Left cardiac atrium (tissue), 4 donors: ENCODE data around the gene STOML2. TPM values are rescaled to one million over a fixed set of nuclear protein-coding genes. Genes with fewer than 3 reads are reported as not detected.

Experiments used
- ATAC-seq, 2 donors: fragments of 200-7000 bp; cut with Tn5 transposase; one replicate each; pipeline ENCODE4 v1.9.1; 2020; ENCODE audit warnings: mild to moderate bottlenecking in 2 of 2, moderate library complexity in 2 of 2
- DNase-seq: peaks from one replicate; pipeline ENCODE4 v3.0.0-alpha.2; 2020
- intact Hi-C, 2 donors: fragments of 100-400 bp; cut with DNase I; formaldehyde crosslinking; loops; one replicate each; pipeline versions ENCODE4 v1.14.1 to v1.15.1; 2022 to 2023
- total RNA-seq, 2 donors: library from RNA; stranded (reverse); fragmentation: NEBNext Ultra II Directional; extraction: Animal tissue kit (Norgen Biotek cat#: 25700); gene quantifications; one replicate each; pipeline ENCODE4 v1.2.1, GENCODE V29; 2021
- donor health status: DM: no; HTN: yes; CAD: no.
- donor health status: DM: no; HTN: yes; CAD: no; lungs with severe emphysema.
- donor health status: DM: yes; HTN: yes; CAD: no.
- donor health status: Dilated cardiomyopathy.

The STOML2 gene
- total RNA-seq, 2 donors from 2014 or later: 95.7 to 97.4 TPM

- intact Hi-C loops: loop anchor here in 1 of 2 donors (10.0 kb wide), 1 partner anchor 494 kb away; the partner anchor contains the start of gene TESK1
- DNase-seq (peak; percentile 49), ATAC-seq (peak in 1 of 2 donors; percentile 31)
These were observed 7.4 kb upstream of the STOML2 start for GRCh38 chr9:35110327-35110761.

DNA sequence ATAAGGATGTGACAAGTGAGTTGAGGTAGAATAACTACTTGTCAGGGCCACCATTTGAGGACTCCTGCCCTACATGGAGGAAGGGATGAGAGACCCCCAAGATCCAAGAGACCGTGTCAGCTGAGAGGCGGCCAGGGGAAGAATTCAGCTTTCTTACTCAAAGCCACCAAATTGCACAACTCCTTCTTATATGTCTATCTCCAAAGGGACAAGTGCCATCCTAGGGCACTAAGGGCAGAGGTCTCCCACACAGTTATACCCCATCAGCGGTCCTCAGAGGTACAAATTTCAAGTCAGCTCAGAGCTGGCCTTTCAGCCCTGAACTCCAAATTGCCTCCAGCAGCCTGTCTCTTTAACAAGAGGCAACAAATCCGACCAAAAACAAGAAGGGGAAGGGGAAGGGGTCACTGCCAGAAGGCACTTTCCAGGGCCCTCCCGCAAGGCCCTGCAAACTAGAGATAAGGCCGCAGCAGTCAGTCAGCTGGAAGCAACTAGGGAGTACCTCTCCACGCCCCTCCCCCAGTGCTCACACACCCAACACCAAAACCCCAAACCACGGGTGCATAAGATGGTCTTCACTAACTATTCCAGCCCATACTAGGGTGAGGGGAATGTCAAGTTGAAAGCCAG, 6.1 kb upstream of the STOML2 start:
- ATAC-seq (no peak), DNase-seq (no peak)
- intact Hi-C loops: no loop called here

DNA sequence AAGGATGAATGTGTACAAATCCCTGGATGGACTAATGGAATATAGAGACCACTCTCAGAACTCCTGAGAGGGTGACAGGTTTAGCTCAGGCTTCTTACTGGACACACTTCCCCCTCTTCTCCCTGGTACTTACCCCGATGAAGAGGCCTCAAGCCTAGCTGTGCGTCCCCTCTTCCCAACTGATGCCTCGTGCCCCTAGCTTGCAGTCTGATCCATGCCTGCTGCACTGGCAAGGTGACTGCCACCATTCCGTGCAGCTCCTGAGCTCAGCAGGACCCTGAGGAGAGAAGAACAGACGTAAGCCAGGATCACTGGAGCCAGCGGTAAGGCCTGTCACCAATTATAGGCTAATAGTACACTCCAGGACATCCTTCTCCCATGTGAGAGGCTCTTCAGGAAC, 5.5 kb upstream of the STOML2 start:
- ATAC-seq (no peak), DNase-seq (no peak)
- intact Hi-C loops: no loop called here

DNA sequence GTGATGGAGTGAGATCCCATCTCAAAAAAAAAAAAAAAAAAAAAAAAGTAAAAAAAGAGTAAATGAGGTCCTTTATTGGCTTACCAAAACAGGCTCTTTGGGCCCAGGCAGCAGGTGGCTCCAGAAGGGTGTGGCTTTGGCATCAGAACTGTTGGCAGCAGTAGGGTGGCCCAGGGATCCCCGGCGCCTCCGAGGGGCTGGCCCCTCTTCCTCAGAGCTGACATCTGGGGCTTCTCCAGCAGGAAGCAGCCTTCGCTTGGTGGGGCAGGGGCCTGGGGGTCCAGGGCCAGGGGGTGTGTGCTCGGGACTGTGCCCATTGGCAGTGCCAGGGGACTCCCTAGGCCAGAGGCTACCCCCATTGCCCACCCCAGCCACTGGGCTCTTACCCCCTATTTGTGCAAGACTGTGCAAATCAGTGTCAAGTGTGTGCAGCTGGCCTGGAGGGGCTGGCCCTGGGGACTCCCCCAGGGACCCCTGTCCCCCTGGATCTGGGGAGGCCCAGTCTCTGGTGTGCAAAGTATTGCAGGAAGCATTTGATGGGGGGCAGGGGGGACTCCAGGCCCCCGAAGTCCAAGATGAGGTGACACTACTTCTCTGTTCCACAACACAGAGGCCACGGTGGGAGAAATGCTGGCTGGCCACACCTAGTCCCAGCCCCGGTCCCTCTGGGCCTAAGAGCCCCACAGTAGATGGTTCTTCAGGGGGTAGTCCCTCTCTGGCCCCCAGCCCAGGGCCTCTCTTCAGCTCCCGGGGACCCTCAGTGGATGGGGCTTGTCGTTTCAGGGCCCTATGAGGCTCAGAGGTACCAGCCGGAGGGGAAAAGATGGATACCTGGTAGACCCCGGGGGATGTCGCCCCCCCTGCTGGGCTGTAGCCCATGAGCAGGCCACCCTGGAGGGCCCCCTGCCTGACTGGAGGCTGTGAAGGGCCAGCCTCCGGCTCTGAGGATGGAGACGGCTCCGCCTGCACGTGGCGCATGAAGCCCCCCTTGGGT, 4.7 kb upstream of the STOML2 start:
- intact Hi-C loops: no loop called here
- DNase-seq: no peak
- ATAC-seq: no peak

DNA sequence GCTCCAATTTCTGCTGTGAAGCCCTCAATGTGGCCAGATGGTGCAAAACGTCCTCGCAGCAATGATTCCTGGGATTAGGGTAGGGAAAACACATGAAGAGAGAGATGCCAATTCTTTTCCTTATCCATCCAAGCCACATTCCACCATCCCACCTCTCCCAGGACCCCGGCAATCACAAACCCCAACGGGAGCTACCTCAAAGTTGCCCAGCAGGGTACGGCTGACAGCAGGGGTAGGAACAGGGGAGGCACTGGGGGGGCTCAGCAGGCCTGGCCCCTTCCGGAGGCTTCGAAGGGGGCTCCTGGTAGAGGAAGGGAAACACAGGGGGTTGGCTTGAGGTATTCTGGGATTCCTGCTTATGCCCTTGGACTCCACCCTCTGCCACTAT, 3.4 kb upstream of the STOML2 start:
- intact Hi-C loops: no loop called here
- ATAC-seq (no peak), DNase-seq (no peak)

DNA sequence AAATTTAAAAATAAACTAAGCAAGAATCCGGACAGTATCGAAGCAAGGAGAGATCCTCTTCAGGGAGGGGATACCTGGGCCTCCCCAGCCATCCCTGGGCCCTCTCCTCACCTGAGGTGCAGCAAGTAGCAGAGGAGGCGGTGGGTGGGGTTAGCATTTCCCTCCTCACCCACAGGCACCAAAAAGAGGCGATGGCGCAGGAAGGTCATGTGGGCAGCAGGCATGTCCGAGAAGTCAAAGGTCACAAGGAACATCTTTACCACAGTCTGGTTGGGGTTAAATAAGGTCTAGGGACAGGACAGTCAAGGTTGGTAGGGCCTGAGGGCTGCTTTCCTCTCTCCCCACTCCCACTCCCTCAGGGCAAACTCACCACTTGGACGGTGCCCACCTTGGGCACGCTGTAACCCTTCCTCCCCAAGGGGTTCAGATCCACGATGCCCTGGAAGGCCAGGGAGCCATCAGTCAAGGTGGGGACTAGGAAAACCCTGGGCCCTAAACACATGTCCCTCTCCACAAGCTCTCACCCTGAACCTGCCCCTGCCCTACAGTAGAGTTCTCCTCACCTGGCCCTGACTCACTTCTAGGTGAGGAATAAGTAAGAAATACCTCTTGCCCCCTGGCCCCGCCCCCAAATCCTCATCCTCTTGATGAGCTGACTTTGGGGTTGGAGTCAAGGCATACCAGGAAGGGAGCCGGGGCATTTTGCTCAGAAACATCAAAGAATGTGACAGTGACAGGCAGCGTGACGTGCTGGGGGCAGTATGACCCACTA, 2.8 kb upstream of the STOML2 start:
- DNase-seq (no peak), ATAC-seq (no peak)
- intact Hi-C loops: no loop called here

- no peak for ATAC-seq
- intact Hi-C loops: no loop called here
- no peak for DNase-seq
These were observed 2.2 kb upstream of the STOML2 start for GRCh38 chr9:35105126-35105525.

DNA sequence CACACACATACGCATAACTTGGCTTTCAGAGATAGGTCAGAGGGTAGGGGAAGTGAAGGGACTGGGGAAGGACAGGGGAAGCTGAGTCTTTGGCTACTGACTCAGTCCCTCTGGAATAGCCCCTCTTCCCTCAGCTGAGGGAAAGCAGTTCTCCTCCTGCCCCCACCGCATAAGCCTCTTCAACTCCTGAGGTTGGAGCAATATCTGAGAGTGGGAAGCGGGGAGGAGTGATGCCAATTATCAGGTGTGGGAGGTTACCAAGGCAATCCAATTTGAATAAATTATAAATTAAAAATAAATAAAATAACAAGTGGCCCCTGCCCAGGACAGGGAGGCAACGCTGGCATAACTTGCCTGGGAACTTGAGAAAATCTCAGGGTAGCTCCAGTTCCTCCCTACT, 1.7 kb upstream of the STOML2 start:
- no peak for DNase-seq
- no peak for ATAC-seq
- intact Hi-C loops: no loop called here

DNA sequence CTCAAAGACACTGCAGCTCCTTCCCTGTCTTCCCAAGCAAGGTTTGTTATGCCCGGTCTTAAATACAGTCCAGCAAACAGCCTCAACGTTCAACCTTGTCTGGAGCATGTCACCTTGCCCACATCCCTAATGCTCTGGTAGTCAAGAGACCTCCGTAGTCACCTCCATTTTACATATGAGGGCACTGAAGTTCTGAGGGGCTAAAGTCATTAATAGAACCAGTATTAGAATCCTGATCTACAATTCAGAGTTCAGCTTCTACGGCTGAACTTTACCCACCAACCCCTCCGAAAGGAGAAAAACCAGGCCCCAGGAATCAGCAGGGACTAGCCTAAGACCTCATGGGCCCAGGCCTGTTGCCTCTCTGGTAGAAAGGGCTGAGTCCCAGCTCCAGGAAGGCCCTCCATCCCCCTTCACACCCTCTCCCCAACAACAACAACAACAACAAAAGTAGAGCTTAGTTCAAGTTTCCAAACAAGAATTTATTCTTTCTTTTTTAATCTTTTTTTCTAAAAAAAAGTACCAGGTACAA, 795 bp upstream of the STOML2 start:
- ATAC-seq: no peak
- intact Hi-C loops: loop anchor here in 1 of 2 donors (2.0 kb wide), 1 partner anchor 31 kb away; the partner anchor contains the start of gene VCP
- DNase-seq: no peak

DNA sequence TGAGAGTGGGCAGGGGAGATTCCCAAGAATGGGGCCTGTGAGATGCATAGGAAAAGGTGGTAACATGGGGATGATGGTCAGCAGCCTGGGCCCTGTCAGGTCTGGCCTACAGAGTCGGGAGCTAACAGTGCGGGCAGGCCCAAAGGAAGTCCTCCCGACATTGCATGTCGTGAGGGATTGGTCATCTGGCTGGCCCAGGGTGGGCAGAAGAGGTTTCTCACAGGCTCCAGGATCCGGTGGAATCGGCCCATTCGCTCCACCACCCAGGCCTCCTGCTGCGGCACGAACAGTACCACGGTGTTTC, 514 bp downstream of the STOML2 start:
- intact Hi-C loops: loop anchor here in 1 of 2 donors (2.0 kb wide), 1 partner anchor 30 kb away; the partner anchor contains the start of gene VCP
- DNase-seq (no peak), ATAC-seq (peak in 1 of 2 donors; percentile 36)

DNA sequence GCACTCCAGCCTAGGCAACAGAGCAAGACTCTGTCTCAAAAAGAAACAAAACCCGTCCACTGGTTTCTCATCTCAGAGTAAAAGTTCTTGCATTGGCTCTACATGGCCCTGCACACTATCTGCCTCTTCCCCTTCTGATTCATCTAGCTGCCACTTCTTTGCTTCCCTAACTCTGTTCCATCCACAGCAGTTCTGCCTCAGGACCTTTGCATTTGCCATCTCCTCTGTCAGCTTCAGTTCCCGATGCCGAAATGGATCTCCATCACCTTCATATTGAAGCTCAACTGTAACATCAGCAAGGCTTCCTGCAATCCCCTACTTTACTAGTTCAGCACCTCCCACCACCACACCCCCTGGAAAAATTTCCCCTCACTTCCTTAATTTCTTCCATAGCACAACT, 5.4 kb downstream of the STOML2 start:
- DNase-seq (no peak), ATAC-seq (no peak)
- intact Hi-C loops: loop anchor here (2.0 to 10.0 kb wide), 2 partner anchors 193 to 199 kb away; no protein-coding TSS in a partner anchor

DNA sequence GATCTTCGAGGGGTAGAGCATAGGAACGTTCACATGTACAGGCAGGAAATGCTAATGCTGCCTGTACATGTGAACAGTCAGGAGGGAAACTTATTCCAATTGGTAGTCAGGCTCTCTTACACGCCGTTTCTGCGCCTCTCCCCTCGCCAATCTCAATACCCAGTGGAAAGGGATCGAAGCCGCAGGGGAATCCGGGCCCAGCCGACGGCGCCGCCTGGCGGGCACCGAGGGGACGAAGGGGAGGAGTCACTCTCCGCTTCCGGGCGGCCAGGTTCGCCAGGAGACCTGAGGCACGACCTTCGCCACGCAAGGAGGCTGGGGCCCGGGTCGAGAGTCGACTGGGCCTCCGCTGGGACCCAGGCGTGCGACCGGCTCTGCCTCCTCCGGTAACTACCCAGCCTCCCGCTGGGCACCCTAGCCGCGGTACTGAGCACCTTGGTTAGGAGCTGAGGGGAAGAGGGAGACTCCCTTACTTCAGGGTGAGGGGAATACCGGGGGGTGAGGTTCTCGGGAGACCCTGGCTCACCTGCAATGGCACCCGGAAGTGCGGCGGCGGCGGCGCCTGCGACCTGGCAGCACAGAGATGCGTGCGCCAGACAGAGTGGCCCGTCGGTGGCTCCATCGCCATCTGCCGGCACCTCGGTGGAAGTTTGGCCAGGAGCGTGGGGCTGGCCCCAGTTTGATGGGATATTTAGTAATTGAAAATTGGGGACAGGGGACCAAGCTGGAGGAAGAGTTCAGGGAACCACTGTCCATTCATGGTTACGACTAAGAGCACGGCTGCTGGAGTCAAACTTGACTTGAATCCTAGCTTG, 6.7 kb downstream of the STOML2 start, which contains the start of gene PIGO:
Gene PIGO, minus strand, starts transcription at position 557 of the 815 bp plus-strand sequence. CDS start 1,026 bp downstream, outside the sequence.
- ATAC-seq: peak; percentile 95
- intact Hi-C loops: loop anchor here (2.0 to 10.0 kb wide), 2 partner anchors 191 to 197 kb away; no protein-coding TSS in a partner anchor
- DNase-seq: peak; percentile 93

GRCh38 chr9:35091536-35091935, 11.4 kb downstream of the STOML2 start:
- intact Hi-C loops: loop anchor here in 1 of 2 donors (10.0 kb wide), 1 partner anchor 187 kb away; no protein-coding TSS in a partner anchor
- no peak for DNase-seq
- no peak for ATAC-seq

DNA sequence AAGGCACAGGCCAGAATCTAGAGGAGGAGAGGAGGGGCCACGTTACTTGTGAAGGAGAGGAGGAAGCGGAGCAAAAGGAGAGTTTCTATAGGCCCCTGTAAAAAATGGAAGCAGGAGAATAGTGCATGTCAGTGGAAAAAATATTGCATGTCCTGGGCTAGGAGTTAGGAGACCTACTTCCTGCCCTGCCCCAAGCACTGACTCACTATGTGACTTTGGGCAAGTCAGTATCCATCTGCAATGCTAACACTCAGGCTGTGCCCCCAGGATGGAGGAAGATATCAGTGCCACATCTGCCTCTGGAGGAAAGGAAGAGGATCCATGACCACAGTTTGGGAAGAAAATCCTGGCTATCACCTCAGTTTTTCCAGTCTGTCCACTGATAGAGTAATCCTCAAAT, 13.5 kb downstream of the STOML2 start:
- intact Hi-C loops: no loop called here
- ATAC-seq: no peak
- DNase-seq: no peak

DNA sequence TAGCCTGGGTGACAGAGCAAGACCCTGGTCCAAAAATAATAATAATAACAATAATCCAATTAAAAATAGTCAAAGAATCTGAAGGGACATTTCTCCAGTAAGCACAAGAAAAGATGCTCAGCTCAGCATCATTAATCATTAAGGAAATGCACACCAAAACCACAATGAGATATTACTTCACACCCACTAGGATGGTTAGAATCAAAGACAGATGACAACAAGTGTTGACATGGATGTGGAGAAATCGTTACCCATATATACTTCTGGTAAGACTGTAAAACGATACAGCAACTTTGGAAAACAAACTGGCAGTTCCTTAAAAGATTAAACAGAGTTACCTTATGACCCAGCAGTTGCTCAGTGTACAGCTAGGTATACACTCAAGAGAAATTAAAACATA, 17.9 kb downstream of the STOML2 start:
- intact Hi-C loops: no loop called here
- DNase-seq (no peak), ATAC-seq (no peak)

GRCh38 chr9:35079426-35080341, 23.2 kb downstream of the STOML2 start, which contains the start of gene FANCG:
TSS of gene FANCG (minus strand) at chr9:35079942. CDS start at chr9:35079524, 418 bp downstream.
- intact Hi-C loops: loop anchor here in 1 of 2 donors (10.0 kb wide), 1 partner anchor 85 kb away; no protein-coding TSS in a partner anchor
- DNase-seq: peak; percentile 93
- peak; percentile 98 for ATAC-seq

DNA sequence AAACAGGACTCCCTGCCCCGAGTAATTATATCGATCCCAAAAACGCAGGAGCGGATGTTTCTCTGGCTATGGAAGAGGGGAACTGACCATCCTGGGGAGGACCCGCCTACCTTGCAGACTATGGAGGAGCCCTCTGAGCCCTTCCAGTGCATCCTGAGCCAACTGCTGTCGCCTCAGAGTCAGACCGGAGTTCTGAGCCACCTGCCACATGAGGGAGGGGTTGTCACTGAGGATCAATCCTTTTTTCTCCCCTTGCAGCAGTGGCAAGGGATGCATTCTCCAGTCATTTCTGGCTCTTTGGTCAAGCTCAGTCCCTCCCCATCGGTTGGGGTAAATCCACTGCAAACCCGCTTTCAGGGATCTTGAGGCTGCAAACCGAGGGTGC, 23.9 kb downstream of the STOML2 start:
- DNase-seq: no peak
- intact Hi-C loops: loop anchor here in 1 of 2 donors (10.0 kb wide), 1 partner anchor 84 kb away; no protein-coding TSS in a partner anchor
- ATAC-seq: no peak
